GM21529 (cell line): Measurements from ENCODE around the gene GLDN.

Experiments
- ATAC-seq: cut with Tn5 transposase; IDR thresholded peaks from one replicate; pipeline ENCODE4 v1.9.1; 2021; ENCODE audit not compliant: unreplicated experiment

GLDN gene

GRCh38 chr15:51356147-51356546 is 14.7 kb downstream of the GLDN start:
- no peak for ATAC-seq

GRCh38 chr15:51356983-51357382 is 15.5 kb downstream of the GLDN start:
- ATAC-seq: no peak

- ATAC-seq: no peak
Measured at GRCh38 chr15:51359981-51360380, 18.5 kb downstream of the GLDN start.

- ATAC-seq: no peak
Measured at GRCh38 chr15:51363383-51363782, 21.9 kb downstream of the GLDN start.

GRCh38 chr15:51365417-51365816 is 24.0 kb downstream of the GLDN start:
- no peak for ATAC-seq

GRCh38 chr15:51366071-51366470 is 24.6 kb downstream of the GLDN start:
- ATAC-seq: no peak

GRCh38 chr15:51366920-51367319 is 25.5 kb downstream of the GLDN start:
- no peak for ATAC-seq

- ATAC-seq: no peak
Measured at GRCh38 chr15:51367322-51367976, 26.0 kb downstream of the GLDN start.

GRCh38 chr15:51368307-51368706 is 26.9 kb downstream of the GLDN start:
- ATAC-seq: no peak

GRCh38 chr15:51368751-51369450 is 27.4 kb downstream of the GLDN start:
- ATAC-seq: no peak

GRCh38 chr15:51369451-51369761 is 28.0 kb downstream of the GLDN start:
- no peak for ATAC-seq

GRCh38 chr15:51371266-51371665 is 29.8 kb downstream of the GLDN start:
- ATAC-seq: no peak

GRCh38 chr15:51374131-51374530 is 32.7 kb downstream of the GLDN start:
- no peak for ATAC-seq

GRCh38 chr15:51375966-51376640 is 34.6 kb downstream of the GLDN start:
- no peak for ATAC-seq

- no peak for ATAC-seq
Measured at GRCh38 chr15:51377038-51377786, 35.8 kb downstream of the GLDN start.

GRCh38 chr15:51378406-51378805 is 37.0 kb downstream of the GLDN start:
- ATAC-seq: no peak

GRCh38 chr15:51379390-51379789 is 37.9 kb downstream of the GLDN start:
- ATAC-seq: no peak

GRCh38 chr15:51380999-51381806 is 39.7 kb downstream of the GLDN start:
- ATAC-seq: peak; percentile 87

GRCh38 chr15:51382787-51383186 is 41.3 kb downstream of the GLDN start:
- ATAC-seq: no peak

GRCh38 chr15:51386029-51386428 is 44.6 kb downstream of the GLDN start:
- no peak for ATAC-seq

GRCh38 chr15:51386486-51386885 is 45.0 kb downstream of the GLDN start:
- ATAC-seq: no peak
